ENCODE measurements around the gene IER2.
A peak's percentile ranks its signal among the peaks of the same experiment; 100 is the strongest.
"Not testable (repeated sequence)": the region's sequence is repeated elsewhere in the genome, so short reads cannot be mapped to it uniquely, and the experiment has no call there.

Gene IER2

DNA sequence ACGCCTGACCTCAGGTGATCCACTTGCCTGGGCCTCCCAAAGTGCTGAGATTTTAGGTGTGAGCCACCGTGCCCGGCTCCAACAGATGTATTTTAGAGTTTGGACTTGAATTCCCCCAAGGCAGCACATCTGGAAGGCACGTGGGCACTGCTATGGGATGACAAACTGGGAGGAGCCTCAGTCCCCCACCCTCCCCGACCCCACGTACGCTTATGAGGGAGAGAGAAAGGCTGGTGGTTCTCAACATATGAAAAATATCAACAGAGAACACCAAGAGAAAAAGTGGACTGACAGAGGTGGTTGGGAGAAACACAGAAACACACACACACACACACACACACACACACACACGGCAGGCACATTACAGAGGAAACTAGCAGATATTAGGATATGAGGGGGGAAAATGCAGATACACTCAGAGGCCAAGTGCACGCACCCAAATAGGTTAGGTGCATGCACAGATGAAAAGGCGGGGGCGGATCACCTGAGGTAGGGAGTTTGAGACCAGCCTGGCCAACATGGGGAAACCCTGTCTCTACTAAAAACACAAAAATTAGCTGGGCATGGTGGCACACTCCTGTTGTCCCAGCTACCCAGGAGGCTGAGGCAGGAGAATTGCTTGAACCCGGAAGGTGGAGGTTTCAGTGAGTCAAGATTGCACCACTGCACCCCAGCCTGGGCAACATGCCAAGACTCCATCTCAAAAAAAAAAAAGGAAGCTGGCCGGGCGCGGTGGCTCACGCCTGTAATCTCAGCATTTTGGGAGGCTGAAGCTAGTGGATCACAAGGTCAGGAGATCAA lies 3.2 kb upstream of the IER2 start:
- no peak for DNase-seq

DNA sequence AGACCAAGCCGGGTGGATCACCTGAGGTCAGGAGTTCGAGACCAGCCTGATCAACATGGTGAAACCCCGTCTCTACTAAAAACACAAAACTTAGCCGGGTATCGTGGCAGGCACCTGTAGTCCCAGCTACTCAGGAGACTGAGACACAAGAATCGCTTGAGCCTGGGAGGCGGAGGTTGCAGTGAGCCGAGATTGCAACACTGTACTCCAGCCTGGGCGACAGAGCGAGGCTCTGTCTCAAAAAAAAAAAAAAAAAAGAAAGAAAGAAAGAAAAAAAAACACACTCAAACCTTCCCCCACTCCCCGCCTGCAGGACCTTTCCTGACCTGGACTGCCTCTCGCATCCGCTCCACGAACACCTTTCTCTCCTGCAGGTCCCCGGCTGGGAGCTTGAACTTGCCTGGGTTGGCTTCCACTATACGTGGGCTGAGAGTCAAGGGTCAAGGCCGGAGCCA lies 1.0 kb upstream of the IER2 start:
- not testable (repeated sequence) for DNase-seq

- DNase-seq, result no peak
These were observed 504 bp upstream of the IER2 start for GRCh38 chr19:13149628-13150186.

- DNase-seq, result no peak
These were observed 857 bp downstream of the IER2 start for GRCh38 chr19:13150931-13151604.

DNA sequence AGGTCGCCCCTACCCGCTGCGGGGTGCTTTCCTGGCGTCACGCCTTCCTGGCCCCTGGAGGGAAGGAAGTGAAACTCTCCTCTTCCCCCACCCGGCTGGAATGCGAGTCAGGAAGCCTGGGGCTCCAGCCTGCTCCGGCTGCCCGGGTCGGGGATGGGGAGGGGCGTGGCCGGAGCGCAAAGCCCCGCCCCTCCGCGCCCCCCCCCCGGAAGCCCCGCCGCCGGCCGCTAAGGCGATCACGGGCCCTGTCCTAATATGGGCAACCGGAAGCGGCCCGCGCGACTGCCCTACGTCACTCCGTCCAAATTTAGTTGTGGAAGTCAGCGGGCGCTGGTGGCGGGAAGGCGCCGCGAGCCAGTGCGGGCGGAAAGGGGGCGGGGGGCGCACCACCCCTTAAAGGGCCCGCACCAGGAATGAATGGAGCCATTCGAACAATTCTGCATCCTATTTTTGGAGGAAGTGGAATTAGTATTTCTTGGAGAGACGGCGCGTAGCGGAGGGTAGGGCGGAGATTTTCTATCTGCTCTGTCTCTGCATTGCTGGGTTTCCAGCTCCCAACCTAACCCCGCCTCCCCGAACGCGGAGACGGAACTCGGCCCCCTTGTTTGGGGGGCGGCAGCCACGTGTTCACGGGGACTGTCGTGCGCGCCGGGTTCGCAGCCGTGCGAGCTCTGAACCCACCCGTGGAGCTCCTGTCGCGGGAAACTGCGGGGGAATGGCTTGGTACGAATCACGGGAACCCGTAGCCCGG lies 1.6 kb downstream of the IER2 start:
- DNase-seq, result peak; percentile 96

DNA sequence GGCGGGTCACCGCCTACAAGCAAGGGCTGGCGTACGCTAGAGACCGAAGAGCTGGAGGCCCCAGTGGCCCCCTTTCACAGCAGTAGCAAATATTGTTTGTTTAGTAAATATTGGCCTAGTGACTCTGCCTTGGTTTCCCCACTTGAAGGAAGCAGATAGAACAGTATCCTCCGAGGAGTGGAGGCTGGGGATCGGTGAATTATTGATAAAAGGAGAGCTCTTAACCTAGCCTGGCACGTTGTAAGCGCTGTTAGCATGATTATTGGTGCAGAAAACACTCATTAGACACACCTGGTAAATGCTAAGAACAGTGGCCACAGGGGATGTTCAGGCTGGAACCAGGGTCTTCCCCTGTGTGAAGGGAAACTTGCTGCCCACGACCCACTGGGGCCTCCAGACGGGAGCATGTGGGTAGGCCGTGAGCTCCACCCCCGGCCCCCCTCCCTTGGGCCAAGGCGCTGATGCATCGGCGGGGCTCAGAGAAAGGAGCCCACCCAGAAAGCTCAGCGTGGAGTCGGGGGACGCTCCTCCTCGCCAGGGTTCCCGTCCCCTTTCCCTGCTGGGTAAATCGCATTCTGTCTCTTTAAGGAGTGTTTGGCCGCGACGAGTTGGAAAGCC lies 2.3 kb downstream of the IER2 start:
- peak; percentile 95 for DNase-seq

DNA sequence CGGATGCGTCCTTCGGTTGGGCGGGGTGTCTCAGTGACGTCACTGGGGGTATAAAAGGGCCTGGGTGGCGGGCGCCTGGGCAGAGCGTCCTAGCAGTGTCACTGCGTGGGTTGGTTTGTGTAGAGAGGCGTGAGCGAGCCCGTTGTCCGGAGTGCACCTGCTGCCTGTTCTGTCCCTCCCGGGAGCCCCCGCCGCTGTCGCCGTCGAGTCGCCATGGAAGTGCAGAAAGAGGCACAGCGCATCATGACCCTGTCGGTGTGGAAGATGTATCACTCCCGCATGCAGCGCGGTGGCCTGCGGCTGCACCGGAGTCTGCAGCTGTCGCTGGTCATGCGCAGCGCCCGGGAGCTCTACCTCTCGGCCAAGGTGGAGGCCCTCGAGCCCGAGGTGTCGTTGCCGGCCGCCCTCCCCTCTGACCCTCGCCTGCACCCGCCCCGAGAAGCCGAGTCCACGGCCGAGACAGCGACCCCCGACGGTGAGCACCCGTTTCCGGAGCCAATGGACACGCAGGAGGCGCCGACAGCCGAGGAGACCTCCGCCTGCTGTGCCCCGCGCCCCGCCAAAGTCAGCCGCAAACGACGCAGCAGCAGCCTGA lies 2.9 kb downstream of the IER2 start:
- DNase-seq, result no peak

GRCh38 chr19:13153569-13154240 lies 3.5 kb downstream of the IER2 start:
- peak; percentile 32 for DNase-seq

- DNase-seq, result peak; percentile 42
These were observed 4.1 kb downstream of the IER2 start for GRCh38 chr19:13154241-13154778.

- peak; percentile 64 for DNase-seq
These were observed 4.8 kb downstream of the IER2 start for GRCh38 chr19:13154911-13155471.

- DNase-seq, result peak; percentile 77
These were observed 5.5 kb downstream of the IER2 start for GRCh38 chr19:13155472-13156359.

- DNase-seq, result no peak
These were observed 9.5 kb downstream of the IER2 start for GRCh38 chr19:13159713-13160112.

DNA sequence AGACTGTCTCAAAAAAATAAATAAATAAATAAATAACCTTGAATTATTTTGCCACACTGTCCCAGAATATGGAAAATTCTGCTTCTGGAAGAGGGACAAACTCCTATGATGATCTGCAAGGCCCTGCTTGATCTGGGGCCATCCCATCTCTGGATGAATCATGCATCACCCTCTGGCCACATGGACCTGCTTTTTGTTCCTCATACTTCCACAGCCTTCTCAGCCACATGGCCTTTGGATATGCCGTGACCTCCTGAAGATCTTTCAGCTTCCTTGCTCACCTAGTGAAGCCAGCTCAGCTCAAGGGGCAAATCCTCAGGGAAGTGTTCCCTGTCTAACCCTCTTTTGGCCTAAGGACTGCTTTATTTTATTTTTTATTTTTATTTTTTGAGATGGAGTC lies 10.3 kb downstream of the IER2 start:
- DNase-seq, result no peak

DNA sequence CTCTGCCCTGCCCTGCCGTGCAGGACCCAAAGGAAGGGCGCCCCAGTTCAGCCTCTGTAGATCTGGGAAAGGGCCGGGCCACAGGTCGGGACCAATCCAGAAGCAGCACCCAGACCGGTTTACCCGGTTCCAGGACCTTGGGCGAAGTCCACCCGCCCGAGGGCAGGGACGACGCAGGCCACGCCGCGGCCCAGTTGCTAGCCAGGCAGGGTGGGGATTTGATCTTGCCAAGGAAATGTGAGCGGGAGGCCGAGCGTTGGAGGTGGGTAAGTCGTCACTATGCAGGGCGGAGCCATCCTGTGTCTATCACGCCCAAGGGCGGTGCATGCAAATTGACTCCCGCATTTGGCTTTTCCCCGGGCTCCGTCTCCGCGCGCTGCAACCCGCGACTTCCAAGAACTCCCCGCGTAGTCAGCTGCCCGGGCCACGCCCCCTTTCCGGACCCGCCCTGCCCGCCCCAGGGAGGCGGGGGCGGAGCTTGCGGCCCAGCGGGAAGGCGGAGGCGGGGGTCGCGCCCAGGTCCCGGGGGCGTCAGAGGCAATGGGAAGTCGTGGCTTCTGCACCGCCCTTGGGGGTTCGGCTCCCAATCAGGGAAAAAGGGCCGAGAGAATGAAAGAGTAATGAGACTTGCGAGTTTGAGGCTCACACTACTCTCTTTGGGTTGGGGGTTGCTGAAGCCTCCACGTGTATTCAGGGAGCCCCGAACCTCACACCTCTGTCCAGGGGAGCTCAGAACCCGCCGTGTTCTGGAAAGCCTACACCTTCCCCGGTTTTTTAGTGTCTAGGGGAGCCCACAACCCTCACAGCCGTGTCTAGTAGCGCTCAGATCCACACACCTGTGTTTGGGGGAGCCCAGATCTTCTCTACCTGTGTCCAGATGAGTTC lies 12.8 kb downstream of the IER2 start:
- DNase-seq, result peak; percentile 95

GRCh38 chr19:13163609-13164342 lies 13.6 kb downstream of the IER2 start:
- DNase-seq, result no peak

- DNase-seq, result peak; percentile 76
These were observed 14.3 kb downstream of the IER2 start for GRCh38 chr19:13164343-13165161.

Data from NCI-H2171 (cell line).